ENCODE data around the gene JMJD6. TPM values are rescaled to one million over a fixed set of nuclear protein-coding genes. Genes with fewer than 3 reads are reported as not detected.

Gene JMJD6
- total and polyA plus RNA-seq, 9 of the 15 experiments (the other 6 are each of a cell fraction or from before 2014, with no cell fraction given), result 2.5 to 52.3 (median 36.3) TPM

DNA sequence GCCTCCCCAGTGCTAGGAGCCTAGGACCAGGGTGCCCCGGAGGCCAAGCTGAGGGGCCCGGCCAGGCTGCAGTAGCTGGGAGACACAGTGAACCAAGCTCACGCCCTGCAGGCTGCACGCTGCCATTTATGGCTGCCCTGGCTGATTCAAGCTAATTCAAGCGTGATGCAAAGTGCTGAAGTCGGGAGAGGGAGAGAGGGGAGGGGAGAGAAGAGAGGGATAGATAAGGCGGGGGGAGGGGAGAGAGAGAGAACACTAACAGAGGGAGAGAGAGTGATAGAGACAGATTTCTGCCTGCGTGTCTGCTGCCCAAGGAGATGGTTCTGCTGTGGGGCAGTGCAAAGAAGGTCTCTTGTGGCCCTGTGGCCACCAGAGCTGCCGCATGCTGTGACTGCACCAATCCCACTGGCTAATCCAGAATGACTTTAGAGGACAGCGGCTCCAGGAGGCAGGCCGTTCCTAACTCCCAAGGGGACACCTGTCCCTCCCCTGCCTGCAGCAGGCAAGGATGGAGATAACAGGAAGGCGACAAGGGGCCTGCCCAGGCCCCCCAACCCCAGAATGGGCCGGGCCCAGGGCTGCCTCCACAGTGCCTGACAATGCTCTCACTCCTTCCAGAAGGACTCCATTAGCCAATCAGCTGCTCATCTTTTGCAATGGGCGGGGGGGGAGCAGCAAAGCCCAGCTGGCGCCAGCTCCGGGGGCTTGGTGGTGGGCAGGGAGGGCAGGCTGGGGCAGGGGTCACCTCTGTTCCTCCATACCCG lies 28.5 kb downstream of the JMJD6 start (continued):
- TF ChIP-seq, protein P1, sequence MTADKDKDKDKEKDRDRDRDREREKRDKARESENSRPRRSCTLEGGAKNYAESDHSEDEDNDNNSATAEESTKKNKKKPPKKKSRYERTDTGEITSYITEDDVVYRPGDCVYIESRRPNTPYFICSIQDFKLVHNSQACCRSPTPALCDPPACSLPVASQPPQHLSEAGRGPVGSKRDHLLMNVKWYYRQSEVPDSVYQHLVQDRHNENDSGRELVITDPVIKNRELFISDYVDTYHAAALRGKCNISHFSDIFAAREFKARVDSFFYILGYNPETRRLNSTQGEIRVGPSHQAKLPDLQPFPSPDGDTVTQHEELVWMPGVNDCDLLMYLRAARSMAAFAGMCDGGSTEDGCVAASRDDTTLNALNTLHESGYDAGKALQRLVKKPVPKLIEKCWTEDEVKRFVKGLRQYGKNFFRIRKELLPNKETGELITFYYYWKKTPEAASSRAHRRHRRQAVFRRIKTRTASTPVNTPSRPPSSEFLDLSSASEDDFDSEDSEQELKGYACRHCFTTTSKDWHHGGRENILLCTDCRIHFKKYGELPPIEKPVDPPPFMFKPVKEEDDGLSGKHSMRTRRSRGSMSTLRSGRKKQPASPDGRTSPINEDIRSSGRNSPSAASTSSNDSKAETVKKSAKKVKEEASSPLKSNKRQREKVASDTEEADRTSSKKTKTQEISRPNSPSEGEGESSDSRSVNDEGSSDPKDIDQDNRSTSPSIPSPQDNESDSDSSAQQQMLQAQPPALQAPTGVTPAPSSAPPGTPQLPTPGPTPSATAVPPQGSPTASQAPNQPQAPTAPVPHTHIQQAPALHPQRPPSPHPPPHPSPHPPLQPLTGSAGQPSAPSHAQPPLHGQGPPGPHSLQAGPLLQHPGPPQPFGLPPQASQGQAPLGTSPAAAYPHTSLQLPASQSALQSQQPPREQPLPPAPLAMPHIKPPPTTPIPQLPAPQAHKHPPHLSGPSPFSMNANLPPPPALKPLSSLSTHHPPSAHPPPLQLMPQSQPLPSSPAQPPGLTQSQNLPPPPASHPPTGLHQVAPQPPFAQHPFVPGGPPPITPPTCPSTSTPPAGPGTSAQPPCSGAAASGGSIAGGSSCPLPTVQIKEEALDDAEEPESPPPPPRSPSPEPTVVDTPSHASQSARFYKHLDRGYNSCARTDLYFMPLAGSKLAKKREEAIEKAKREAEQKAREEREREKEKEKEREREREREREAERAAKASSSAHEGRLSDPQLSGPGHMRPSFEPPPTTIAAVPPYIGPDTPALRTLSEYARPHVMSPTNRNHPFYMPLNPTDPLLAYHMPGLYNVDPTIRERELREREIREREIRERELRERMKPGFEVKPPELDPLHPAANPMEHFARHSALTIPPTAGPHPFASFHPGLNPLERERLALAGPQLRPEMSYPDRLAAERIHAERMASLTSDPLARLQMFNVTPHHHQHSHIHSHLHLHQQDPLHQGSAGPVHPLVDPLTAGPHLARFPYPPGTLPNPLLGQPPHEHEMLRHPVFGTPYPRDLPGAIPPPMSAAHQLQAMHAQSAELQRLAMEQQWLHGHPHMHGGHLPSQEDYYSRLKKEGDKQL (CRISPR knock-in tag; IDR thresholded peaks at IDR 0.05; ENCODE audit: borderline replicate concordance), result no peak
- TF ChIP-seq, protein P2, sequence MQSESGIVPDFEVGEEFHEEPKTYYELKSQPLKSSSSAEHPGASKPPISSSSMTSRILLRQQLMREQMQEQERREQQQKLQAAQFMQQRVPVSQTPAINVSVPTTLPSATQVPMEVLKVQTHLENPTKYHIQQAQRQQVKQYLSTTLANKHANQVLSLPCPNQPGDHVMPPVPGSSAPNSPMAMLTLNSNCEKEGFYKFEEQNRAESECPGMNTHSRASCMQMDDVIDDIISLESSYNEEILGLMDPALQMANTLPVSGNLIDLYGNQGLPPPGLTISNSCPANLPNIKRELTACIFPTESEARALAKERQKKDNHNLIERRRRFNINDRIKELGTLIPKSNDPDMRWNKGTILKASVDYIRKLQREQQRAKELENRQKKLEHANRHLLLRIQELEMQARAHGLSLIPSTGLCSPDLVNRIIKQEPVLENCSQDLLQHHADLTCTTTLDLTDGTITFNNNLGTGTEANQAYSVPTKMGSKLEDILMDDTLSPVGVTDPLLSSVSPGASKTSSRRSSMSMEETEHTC (IDR thresholded peaks at IDR 0.05), result no peak
- TF ChIP-seq, protein P3, sequence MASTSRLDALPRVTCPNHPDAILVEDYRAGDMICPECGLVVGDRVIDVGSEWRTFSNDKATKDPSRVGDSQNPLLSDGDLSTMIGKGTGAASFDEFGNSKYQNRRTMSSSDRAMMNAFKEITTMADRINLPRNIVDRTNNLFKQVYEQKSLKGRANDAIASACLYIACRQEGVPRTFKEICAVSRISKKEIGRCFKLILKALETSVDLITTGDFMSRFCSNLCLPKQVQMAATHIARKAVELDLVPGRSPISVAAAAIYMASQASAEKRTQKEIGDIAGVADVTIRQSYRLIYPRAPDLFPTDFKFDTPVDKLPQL (IDR thresholded peaks at IDR 0.05; ENCODE audit: extremely low read depth, insufficient read length), result no peak
- TF ChIP-seq, protein P4, sequence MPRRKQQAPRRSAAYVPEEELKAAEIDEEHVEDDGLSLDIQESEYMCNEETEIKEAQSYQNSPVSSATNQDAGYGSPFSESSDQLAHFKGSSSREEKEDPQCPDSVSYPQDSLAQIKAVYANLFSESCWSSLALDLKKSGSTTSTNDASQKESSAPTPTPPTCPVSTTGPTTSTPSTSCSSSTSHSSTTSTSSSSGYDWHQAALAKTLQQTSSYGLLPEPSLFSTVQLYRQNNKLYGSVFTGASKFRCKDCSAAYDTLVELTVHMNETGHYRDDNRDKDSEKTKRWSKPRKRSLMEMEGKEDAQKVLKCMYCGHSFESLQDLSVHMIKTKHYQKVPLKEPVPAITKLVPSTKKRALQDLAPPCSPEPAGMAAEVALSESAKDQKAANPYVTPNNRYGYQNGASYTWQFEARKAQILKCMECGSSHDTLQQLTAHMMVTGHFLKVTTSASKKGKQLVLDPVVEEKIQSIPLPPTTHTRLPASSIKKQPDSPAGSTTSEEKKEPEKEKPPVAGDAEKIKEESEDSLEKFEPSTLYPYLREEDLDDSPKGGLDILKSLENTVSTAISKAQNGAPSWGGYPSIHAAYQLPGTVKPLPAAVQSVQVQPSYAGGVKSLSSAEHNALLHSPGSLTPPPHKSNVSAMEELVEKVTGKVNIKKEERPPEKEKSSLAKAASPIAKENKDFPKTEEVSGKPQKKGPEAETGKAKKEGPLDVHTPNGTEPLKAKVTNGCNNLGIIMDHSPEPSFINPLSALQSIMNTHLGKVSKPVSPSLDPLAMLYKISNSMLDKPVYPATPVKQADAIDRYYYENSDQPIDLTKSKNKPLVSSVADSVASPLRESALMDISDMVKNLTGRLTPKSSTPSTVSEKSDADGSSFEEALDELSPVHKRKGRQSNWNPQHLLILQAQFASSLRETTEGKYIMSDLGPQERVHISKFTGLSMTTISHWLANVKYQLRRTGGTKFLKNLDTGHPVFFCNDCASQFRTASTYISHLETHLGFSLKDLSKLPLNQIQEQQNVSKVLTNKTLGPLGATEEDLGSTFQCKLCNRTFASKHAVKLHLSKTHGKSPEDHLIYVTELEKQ (CRISPR knock-in tag; IDR thresholded peaks at IDR 0.05), result no peak
- TF ChIP-seq GATAD2B (IDR thresholded peaks at IDR 0.05; ENCODE audit: borderline replicate concordance), result no peak
- TF ChIP-seq NR3C1 (CRISPR knock-in tag; IDR thresholded peaks at IDR 0.05), result no peak
- TF ChIP-seq, protein P5, sequence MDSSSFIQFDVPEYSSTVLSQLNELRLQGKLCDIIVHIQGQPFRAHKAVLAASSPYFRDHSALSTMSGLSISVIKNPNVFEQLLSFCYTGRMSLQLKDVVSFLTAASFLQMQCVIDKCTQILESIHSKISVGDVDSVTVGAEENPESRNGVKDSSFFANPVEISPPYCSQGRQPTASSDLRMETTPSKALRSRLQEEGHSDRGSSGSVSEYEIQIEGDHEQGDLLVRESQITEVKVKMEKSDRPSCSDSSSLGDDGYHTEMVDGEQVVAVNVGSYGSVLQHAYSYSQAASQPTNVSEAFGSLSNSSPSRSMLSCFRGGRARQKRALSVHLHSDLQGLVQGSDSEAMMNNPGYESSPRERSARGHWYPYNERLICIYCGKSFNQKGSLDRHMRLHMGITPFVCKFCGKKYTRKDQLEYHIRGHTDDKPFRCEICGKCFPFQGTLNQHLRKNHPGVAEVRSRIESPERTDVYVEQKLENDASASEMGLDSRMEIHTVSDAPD (CRISPR knock-in tag; IDR thresholded peaks at IDR 0.05), result no peak
- TF ChIP-seq SETDB1 (IDR thresholded peaks at IDR 0.05; ENCODE audit: low read length), result no peak
- no peak for TF ChIP-seq SPI1 (IDR thresholded peaks at IDR 0.05; ENCODE audit: borderline replicate concordance, low read depth, low read length)
- TF ChIP-seq TAF7 (tag; IDR thresholded peaks at IDR 0.05), result peak; percentile 19; the same call in 1 of the 2 replicates
- TF ChIP-seq PYGO2 (tag; IDR thresholded peaks at IDR 0.05), result no peak
- TF ChIP-seq, protein P6, sequence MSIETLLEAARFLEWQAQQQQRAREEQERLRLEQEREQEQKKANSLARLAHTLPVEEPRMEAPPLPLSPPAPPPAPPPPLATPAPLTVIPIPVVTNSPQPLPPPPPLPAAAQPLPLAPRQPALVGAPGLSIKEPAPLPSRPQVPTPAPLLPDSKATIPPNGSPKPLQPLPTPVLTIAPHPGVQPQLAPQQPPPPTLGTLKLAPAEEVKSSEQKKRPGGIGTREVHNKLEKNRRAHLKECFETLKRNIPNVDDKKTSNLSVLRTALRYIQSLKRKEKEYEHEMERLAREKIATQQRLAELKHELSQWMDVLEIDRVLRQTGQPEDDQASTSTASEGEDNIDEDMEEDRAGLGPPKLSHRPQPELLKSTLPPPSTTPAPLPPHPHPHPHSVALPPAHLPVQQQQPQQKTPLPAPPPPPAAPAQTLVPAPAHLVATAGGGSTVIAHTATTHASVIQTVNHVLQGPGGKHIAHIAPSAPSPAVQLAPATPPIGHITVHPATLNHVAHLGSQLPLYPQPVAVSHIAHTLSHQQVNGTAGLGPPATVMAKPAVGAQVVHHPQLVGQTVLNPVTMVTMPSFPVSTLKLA (conservative IDR thresholded peaks at IDR 0.05), result 0 out of 4 replicates have a peak, but pooled peaks of 1 of the 2 experiments have one; percentile 26
